Neural progenitor cell (in vitro differentiated cells): ENCODE measurements around the gene ABCD3.

Source experiments
- CTCF ChIP-seq: fragments of 200-600 bp; sonication (generic); IDR thresholded peaks from 2 replicates; pipeline ENCODE4 v1.5.1; 2017; ENCODE audit warnings: antibody characterized with exemption, mild to moderate bottlenecking
- EZH2 ChIP-seq: fragments of 200-600 bp; sonication (generic); IDR thresholded peaks from 2 replicates; pipeline ENCODE4 v1.6.1; 2017; ENCODE audit warnings: antibody characterized with exemption, mild to moderate bottlenecking, moderate library complexity
- EZH2phosphoT487 ChIP-seq: fragments of 200-600 bp; sonication (generic); IDR thresholded peaks from 2 replicates; pipeline ENCODE4 v1.6.1; 2017; ENCODE audit warnings: antibody characterized with exemption

- TF ChIP-seq CTCF (no peak), EZH2 (no peak), EZH2phosphoT487 (no peak)
Observed at GRCh38 chr1:94463056-94463764, 45.0 kb downstream of the ABCD3 start.
